NCI-H2171 (cell line): Measurements from ENCODE around the gene CEACAM1.
"Not testable (repeated sequence)": the region's sequence is repeated elsewhere in the genome, so short reads cannot be mapped to it uniquely, and the experiment has no call there.

Source experiments
- DNase-seq: peaks from one replicate; lab custom pipeline; 2025; lab: John Stamatoyannopoulos, UW

Gene CEACAM1

GRCh38 chr19:42511340-42511739 is 16.9 kb downstream of the CEACAM1 start:
- no peak for DNase-seq

GRCh38 chr19:42508892-42509444 is 19.3 kb downstream of the CEACAM1 start:
- no peak for DNase-seq

DNA sequence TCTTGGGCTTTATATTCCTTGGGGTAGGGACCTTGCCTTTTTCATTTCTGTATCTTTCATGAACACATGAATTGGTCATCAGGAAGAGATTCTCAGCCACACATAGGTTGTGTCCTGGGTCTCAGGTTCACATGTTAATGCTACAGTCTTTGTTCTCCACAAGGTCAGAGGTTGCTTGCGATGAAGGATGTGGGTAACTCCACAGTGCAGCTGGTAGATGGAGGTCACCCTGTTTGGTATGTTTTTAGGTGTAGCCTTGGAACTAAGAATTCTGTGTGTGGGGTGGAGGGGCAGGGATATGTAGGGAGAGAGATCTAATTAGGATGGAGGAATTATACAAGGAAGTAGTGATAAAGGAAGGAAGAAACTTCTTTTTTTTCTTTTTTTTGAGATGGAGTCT is 23.2 kb downstream of the CEACAM1 start:
- DNase-seq = no peak

GRCh38 chr19:42501733-42502132 is 26.5 kb downstream of the CEACAM1 start:
- no peak for DNase-seq

DNA sequence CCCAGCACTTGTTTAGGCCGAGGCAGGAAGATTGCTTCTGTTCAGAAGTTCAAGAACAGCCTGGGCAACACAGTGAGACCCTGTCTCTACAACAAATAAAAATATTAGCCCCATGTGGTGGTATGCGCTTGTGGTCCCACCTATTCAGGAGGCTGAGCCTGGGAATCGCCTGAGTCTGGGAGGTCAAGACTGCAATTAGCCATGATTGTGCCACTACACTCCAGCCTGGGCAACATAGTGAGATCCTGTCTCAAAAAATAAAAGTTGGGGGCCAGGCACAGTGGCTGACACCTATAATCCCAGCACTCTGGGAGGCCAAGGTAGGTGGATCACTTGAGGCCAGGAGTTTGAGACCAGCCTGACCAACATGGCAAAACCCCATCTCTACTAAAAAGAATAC is 27.0 kb downstream of the CEACAM1 start:
- not testable (repeated sequence) for DNase-seq

DNA sequence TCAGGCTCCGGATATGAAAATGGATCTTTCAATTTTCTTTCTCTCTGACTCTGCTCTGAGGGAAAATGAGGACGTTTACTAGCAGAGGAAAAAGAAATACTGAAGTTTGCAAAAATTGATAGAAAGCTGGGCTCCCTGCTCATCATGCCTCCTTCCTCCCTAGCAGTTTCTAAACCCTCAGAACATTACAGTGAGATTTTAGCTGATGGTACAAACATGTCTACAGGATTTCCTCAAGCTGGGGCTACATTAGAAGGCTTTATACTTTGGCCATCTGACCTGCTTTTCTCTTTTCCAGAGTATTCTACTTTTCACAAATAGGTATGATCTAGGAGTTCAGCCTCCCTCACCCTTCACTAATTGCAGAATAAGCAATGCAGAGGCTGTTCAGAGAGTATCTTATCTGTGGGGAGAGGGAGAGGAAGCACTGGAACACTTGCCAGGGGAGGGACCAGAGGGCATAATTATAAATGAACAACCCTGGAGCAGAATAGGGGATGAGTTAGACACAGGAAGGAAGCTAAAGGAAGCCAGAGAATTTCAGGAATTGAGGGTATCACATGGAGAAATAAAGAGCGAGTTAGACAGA is 30.0 kb downstream of the CEACAM1 start:
- no peak for DNase-seq

DNA sequence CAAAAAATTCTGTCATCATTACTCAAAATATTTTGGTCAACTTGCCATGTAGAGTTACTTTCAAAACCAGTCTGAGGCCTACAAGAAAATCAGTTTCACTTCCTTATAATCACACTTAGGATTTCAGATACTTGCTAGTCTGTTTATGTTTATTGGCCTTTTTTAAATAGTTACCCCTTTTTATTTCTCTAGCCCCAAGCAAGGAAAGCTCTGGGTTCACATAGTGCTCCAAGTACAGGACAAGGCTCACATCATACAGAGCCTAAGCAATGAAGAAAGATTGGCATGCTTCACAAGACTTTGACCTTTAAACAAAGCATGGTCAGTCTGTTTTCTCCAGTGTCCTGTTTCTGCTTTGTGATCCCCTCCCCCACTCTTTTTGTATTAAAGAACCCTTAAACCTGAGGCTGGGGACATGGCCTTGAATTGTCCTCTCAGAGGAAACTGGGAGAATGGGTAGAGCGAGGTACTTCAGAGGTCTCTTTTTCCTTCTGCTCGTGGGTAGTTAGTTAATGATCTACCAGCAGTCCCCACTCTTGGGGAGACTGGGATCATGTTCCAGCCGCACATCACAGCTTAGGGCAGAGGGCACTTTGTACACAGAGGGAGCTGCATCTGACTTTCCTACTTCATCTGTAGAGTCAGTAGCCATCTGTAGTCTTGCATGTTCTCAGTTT is 30.7 kb downstream of the CEACAM1 start:
- DNase-seq = no peak

- DNase-seq = no peak
Observed at GRCh38 chr19:42496460-42497133, 31.7 kb downstream of the CEACAM1 start.

- DNase-seq = no peak
Observed at GRCh38 chr19:42495663-42496062, 32.6 kb downstream of the CEACAM1 start.

GRCh38 chr19:42494321-42494720 is 34.0 kb downstream of the CEACAM1 start:
- DNase-seq = no peak

- no peak for DNase-seq
Observed at GRCh38 chr19:42488783-42489521, 39.3 kb downstream of the CEACAM1 start.

DNA sequence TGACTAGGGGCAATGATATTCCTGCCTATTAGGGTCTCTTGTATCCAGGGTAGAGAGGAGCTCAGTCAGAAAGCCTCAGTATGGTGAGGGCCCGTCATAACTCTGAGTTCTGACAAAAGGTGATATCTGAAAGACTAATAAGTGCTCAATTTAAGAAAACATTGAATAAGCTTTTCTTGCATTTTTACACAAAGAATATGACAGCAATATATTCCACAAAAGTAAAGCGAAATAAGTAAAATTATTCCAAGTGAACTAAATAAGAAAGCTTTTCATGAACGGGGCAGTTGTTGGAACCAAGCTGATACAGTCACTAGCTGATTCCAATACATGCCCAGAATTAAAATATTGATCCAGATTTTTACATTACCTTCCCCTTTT is 40.5 kb downstream of the CEACAM1 start:
- DNase-seq = no peak

- DNase-seq = no peak
Observed at GRCh38 chr19:42487032-42487797, 41.1 kb downstream of the CEACAM1 start.

DNA sequence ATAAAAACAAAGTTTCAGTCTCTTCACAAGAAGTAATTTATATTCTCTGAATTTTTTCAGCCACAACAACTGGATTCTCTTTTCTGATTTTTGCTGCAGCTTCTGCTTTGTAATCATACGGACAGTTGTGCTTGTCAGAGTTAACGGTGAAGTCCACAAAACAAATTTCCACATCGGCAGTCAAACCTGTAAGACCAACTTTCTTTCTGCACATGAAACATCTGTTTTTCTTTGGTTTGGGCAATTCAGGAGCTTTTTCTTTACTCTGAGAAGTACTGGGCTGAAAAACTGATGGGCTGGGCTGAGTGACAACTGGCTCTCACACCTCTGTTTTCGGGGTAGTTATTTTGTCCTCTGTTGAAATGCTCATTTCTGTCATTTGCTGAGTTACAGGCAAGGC is 43.2 kb downstream of the CEACAM1 start:
- DNase-seq = not testable (repeated sequence)

DNA sequence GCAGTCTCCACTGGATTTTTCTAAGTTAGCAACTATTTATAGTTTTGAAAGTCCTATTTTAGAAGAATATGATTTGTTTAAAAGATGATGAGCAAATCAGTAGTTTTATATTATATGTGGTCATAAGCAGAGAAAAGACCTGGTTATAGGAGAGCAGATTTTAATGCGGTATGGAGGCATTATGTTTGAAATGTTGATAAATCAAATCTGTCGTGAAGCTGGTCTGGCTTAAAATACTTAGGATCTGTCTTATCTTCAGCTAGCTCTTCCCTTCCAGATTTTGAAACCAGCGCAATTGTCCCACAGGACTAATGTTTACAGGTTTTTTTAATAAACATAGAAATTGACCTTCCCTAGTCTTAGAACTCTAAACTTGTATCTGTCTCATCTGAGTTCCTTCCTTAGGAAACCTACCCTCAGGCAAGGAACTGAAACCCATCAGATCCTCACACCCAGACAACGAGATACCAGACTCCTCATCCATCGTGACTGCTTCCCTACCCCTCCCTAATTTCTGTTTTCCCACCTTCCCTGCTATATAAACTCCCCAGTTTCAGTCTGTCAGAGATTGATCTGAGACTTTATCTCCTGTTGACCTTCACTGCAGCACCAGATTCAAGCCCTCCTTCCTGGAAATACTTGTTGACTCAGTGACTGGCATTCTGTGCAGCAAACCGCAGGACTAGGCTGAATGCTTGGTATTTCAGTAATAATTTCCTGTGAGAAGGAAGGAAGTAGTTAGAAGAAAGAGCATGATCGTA is 47.8 kb downstream of the CEACAM1 start:
- DNase-seq = no peak

GRCh38 chr19:42479736-42480135 is 48.5 kb downstream of the CEACAM1 start:
- no peak for DNase-seq

DNA sequence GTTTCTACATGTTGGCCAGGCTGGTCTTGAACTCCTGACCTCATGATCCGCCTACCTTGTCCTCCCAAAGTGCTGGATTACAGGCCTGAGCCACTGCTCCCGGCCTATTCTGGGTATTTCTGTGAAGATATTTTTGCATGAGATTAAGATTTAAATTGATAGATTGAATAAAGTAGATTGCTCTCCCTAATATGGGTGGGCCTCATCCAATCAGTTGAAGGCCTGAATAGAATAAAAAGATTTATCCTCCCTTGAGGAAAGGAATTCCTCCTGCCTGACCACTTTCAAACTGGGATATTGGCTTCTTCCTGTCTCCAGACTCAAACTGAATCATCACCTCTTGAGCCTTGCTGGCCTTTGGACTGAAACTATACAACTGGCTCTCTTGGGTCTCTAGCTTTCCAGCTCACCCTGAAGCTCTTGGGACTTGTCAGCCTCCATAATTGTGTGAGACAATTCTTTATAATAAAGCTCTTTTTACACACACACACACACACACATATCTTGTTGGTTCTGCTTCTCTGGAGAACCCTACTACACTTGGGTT is 49.4 kb downstream of the CEACAM1 start:
- no peak for DNase-seq

DNA sequence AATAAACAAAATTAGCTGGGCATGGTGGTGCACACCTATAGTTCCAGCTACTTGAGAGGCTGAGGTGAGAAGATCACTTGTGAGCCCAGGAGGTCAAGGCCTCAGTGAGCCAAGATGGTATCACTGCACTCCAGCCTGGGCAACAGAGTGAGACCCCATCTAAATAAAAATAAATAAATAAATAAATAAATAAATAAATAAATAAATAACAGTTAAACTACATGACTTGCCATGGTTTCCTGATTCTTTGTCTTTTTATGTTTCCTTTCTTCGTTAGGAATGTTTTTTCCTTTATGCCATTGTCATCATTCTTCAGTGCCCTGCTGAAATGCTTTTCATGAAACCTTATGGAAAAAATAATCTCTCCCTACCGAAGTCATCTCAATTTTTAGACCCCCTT is 50.3 kb downstream of the CEACAM1 start:
- DNase-seq = no peak

DNA sequence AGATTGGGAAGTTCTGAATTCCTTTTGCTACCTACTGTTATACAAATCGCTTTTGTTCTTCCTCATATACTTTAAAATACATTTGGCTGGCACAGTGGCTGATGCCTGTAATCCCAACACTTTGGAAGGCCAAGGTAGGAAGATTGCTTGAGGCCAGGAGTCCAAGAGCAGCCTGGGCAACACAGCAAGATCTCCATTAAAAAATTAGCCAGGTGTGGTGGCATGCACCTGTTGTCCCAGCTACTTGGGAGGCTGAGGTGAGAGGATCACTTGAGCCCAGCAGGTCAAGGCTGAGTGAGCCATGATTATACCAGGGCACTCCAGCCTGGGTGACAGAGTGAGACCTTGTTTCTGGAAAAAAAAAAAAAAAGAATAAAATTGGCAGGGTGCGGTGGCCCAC is 51.2 kb downstream of the CEACAM1 start:
- no peak for DNase-seq

DNA sequence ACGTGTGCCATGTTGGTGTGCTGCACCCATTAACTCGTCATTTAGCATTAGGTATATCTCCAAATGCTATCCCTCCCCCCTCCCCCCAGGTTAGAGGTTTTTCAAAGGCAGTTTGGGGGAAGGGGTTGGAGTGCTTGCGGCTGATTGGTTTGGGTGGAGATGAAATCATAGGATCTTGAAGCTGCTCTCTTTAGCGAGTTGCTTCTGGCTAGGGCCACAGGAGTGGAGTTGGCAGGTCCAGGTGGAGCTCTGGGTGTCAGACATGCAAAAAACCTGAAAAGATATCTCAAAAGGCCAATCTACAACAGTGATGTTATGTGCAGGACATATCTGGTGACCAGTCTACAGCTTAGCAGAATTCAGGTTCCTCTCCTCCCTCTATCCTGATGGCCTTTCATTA is 52.9 kb downstream of the CEACAM1 start:
- no peak for DNase-seq

DNA sequence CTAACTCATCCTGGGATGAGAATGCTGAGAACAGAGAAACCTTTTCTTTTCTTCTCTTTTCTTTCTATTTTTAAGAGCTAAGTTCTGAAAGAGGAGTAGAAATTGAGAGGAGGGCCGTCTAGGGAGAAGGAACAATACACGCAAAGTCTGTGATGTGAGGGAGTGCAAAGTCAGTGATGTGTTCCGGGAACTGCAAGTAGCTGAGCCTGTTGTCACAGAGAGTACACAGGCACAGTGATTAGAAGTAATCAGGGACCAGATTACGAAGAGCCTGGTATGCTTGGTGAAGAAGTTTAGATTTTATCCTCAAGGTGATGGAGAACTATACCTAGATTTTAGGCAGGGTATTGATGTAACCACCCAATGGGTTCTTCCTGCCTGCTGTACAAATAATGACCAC is 53.5 kb downstream of the CEACAM1 start:
- no peak for DNase-seq
